DMS153 treated with DMSO at 0.1 percent for 48 hours (cell line): ENCODE data around the gene DNAJC9.
A peak's percentile ranks its signal among the peaks of the same experiment; 100 is the strongest.
"Not testable (repeated sequence)": the region's sequence is repeated elsewhere in the genome, so short reads cannot be mapped to it uniquely, and the experiment has no call there.

Source experiments
- DNase-seq: peaks from one replicate; lab custom pipeline; 2025; ENCODE audit not compliant: unreplicated experiment; lab: John Stamatoyannopoulos, UW

DNAJC9 gene, protein sequence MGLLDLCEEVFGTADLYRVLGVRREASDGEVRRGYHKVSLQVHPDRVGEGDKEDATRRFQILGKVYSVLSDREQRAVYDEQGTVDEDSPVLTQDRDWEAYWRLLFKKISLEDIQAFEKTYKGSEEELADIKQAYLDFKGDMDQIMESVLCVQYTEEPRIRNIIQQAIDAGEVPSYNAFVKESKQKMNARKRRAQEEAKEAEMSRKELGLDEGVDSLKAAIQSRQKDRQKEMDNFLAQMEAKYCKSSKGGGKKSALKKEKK

GRCh38 chr10:73246646-73247508 lies at the start of gene DNAJC9:
DNAJC9 (minus strand) TSS chr10:73247255; CDS start chr10:73247189, 66 bp downstream.
- DNase-seq: peak; percentile 86

DNA sequence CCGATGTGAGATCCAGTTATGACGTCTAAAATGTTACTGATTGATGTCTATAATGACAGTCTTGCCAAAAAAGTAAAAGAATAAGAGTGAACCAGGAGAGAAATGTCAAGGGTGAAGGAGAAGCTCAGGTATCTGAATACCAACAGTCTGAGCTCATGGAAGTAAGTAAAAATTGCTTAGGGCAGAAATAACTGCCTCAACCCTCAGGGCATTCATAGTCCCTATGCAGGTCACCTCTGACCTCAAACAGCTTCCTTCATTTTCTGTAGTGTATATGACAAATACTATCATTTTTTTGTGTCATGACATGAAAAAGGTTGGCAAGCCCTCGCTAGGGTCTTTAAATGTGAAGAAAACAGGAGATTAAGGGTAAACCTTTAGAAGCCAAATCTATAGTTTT lies 46.4 kb upstream of the DNAJC9 start:
- DNase-seq: no peak

- DNase-seq: no peak
Measured at GRCh38 chr10:73289958-73290357, 42.9 kb upstream of the DNAJC9 start.

- no peak for DNase-seq
Measured at GRCh38 chr10:73287441-73287840, 40.4 kb upstream of the DNAJC9 start.

DNA sequence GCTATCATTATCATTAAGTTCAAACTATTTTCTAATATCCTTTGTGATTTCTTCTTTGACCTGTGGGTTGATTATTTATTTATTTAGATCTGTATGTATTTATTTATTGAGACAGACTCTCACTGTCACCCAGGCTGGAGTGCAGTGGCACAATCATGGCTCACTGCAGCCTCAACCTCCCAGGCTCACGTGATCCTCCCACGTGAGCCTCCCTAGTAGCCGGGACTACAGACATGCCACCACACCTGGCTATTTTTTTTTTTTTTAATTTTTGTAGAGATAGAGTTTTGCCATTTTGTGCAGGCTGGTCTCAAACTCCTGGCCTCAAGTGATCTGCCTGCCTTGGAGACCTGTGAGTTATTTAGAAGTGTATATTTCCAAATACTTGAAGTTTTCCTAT lies 34.0 kb upstream of the DNAJC9 start:
- no peak for DNase-seq

DNA sequence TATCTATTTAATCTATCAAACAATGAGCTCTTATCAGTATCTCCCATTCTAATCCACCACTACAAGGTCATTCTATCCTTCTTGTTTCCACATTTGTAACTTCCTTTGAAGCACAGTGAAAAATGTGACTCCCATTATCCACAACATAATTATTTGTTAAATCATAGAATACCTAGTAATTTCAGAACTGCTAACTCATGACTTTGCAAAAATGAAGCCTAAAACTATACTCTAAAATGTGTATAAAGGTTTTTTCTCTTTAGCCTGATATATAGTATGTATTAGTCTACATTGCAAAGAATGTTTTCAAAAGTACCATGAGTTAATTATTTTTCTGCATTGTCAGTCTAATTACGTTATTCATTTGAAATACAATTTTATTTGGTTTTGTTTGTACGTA lies 17.4 kb upstream of the DNAJC9 start:
- DNase-seq: no peak

DNA sequence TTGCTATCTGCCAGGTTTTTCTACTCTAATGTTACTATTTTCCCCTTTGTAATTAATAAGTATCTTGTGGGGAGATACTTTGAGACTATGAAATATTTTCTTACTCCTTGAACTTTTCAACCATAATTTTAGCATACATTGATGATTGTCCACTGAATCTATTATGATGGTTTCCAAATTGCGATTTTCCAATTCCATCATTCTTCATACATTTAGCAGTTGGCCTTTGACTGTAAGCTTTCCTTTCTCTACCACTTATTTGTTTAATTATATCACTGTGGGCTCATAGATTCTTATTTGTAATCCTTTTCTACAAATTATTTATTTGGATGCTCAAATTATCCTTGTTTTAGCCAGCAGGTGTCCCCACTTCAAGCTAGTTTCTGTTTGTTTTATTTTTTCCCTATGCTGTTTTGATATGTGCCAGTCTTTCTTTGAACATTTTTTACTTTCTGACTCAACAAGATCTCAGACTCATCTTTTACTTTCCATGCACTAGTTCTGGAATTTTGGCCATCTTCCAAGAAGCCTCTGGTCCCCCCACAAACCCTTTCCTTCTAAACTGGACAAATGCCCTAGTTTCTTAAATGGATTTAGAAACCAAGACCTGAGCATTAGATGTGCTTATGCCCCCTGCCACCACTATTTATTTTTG lies 16.8 kb upstream of the DNAJC9 start:
- DNase-seq: no peak

- no peak for DNase-seq
Measured at GRCh38 chr10:73262880-73263555, 16.0 kb upstream of the DNAJC9 start.

DNA sequence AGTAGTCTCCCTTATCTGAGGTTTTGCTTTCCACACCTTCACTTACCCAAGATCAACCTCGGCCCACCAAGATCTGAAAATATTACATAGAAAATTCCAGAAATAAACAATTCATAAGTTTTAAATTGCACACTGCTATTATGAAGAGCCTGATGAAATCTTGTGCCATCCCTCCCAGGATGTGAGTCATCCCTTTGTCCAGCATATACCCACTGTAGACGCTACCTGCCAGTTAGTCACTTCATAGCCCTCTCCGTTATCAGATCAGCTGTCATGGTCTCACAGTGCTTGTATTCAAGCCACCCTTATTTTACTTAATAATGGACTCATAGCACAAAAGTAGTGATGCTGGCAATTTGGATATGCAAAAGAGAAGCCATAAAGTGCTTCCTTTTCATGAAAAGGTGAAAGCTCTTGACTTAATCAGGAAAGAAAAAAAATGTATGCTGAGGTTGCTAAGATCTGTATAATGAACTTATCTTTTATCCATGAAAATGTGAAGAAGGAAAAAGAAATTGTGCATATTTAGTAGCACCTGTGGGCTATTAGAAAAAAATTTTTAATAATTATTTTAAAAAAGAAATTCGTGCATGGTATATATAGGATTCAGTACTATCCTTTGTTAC lies 15.2 kb upstream of the DNAJC9 start:
- DNase-seq: no peak

DNA sequence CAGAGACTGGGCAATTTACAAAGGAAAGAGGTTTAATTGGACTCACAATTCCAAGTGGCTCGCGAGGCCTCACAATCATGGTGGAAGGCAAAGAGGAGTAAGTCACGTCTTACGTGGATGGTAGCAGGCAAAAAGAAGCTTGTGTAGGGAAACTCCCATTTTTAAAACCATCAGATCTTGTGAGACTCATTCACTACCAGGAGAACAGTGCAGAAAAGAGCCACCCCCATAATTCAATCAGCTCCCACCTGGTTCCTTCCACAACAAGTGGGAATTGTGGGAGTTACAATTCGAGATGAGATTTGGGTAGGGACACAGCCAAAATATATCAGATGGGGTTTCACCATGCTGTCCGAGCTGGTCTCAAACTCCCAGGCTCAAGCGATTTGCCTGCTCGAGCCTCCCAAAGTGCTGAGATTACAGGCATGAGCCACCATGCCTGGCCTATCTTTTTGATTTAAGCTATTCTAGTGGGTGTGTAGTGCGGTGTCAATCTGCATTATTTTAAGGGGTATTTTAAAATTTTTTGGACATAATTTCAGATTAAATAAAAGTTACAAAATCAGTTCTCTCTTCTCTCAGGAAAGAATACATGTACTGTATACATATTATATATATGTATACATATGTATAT lies 14.4 kb upstream of the DNAJC9 start:
- DNase-seq: no peak

DNA sequence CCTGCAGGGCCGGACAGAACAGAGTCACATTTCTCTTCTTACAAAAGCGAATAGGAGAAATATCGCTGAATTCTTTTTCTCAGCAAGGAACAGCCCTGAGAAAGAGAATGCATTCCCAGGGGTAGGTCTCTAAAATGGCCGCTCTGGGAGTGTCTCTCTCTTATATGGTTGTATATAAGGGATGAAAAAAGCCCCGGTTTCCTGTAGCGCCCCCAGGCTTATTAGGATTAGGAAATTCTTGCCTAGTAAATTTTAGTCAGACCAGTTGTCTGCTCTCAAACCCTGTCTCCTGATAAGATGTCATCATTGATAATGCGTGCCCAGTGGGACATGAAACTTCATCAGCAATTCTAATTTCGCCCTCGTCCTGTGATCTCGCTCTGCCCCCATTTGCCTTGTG lies 11.6 kb upstream of the DNAJC9 start:
- DNase-seq: not testable (repeated sequence)

DNA sequence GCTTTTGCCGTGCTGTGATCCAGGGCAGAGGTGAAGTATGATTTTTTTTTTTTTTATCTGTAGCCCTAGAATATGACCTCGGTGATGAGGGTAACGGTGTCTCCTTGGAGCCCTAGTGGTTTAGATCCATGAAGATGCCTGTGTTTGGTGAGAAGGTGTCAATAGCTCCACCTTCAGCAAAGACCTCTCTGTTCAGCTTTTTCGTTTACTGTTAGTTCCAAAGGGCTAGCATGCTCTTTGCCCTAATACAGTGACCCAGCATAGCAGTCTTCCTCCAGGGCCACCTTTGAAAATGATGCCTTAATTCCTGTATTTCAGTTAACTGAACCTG lies 6.1 kb upstream of the DNAJC9 start:
- DNase-seq: no peak

- DNase-seq: peak; percentile 94
Measured at GRCh38 chr10:73252445-73253224, 5.6 kb upstream of the DNAJC9 start, which contains the start of gene MRPS16. MRPS16 (minus strand) TSS chr10:73252644; CDS start chr10:73252482, 162 bp downstream.

DNA sequence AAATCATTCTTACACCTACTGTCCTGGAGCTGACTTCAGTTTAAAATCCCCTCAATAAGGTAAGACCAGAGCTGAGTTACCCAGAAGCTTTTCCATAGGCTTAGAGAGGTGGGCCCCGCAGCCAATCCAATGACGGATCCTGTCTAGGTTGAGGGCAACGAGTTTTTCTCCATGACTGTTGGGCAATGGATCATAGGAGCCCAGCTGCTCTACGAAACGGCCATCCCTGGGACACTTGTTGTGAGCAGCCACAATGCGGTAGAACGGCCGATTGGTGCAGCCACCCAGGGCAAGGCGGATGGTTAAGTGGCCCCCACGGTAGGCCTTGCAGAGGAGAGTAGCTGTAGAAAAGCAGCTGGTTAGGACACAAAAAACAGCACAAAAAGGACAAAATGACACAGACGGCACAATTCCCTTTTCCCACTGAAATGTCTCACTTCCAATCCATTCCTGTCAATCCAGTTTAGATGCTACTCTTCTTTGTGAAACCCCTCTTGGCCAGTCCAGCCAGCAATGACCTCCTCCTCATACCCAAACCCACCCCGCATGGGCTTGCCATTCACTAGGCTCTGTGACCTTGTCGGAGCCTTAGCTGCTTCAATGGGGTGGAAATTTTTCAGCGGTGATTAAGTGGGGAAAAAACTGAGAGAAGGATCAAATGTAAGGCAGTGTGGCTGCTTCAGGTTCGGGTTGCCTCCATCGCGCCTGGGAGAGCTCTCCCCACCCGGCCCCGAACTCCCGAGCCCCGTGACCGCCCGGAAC lies 4.8 kb upstream of the DNAJC9 start:
- no peak for DNase-seq

GRCh38 chr10:73248259-73248724 lies 1.2 kb upstream of the DNAJC9 start:
- no peak for DNase-seq

DNA sequence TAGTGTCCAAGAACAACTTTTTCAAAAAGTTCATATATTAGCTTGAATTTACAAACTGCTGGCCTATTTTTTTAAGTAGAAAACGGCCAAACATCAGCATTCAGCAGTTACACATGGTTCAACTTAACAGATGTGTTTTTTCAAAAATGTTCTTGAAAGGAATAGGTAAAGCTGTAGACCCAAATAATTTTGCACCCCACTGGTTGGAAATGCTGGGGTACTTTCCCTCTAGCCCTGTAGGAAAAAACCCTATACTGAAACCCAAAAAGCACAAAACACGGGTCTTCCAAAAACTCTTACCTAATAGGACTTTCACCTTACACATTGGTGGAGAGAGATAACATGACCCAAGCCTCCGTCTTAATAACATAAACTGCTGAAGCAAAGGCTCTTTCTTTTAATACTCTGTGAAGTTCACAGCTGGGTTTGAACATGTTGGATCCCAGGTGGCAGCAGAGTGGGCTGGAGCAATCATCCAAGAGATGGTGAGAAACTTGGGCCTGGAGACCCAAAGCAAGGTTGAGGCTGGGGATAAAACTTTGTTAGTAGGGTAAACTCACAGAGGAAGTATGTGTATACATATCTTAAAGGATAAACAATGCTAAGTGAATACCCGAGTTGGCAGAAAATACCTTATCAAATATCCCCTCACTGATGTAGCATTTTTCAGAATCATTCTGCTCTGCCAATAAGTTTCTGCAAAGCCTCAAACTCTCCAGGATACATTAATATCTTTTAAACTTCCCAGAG lies 629 bp upstream of the DNAJC9 start:
- no peak for DNase-seq

GRCh38 chr10:73246322-73246645 lies 771 bp downstream of the DNAJC9 start:
- no peak for DNase-seq

GRCh38 chr10:73244866-73245477 lies 2.1 kb downstream of the DNAJC9 start:
- DNase-seq: no peak
